Measurements from ENCODE around the gene DHRSX. TPM values are rescaled to one million over a fixed set of nuclear protein-coding genes. Genes with fewer than 3 reads are reported as not detected.

Gene DHRSX
- total and polyA plus RNA-seq, 9 donors = 12.2 to 25.9 (median 20.4) TPM

- Histone ChIP-seq H3K36me3 (no peaks in the 10 kb centered on the region), H3K27me3 (no peaks in the 10 kb centered on the region), H3K9me3 (no peaks in the 10 kb centered on the region), H3K4me3 (no peak overlapping the region), H3K27ac (peak overlapping the region in 1 of 2 donors; percentile 5), H3K4me1 (ENCODE audit: insufficient read depth) (peaks cover 4% of the 10 kb centered on the region)
- DNase-seq = no peak
- 24 to 45% (median 28%) methylated on average over 7 of the region's 7 CpGs for WGBS, 3 donors
- TF ChIP-seq POLR2A (IDR thresholded peaks at IDR 0.05) (no peak), EP300 (IDR thresholded peaks at IDR 0.05) (no peak)
- TF ChIP-seq, protein P1, sequence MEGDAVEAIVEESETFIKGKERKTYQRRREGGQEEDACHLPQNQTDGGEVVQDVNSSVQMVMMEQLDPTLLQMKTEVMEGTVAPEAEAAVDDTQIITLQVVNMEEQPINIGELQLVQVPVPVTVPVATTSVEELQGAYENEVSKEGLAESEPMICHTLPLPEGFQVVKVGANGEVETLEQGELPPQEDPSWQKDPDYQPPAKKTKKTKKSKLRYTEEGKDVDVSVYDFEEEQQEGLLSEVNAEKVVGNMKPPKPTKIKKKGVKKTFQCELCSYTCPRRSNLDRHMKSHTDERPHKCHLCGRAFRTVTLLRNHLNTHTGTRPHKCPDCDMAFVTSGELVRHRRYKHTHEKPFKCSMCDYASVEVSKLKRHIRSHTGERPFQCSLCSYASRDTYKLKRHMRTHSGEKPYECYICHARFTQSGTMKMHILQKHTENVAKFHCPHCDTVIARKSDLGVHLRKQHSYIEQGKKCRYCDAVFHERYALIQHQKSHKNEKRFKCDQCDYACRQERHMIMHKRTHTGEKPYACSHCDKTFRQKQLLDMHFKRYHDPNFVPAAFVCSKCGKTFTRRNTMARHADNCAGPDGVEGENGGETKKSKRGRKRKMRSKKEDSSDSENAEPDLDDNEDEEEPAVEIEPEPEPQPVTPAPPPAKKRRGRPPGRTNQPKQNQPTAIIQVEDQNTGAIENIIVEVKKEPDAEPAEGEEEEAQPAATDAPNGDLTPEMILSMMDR (IDR thresholded peaks at IDR 0.05) = no peak
- intact Hi-C loops (cut with DNase I) = no loop called here
Observed at GRCh38 chrX:2342874-2343273, 157.9 kb downstream of the DHRSX start.

GRCh38 chrX:2342281-2342688, 158.5 kb downstream of the DHRSX start:
- TF ChIP-seq EP300 (IDR thresholded peaks at IDR 0.05) = no peak
- no peak for TF ChIP-seq POLR2A (IDR thresholded peaks at IDR 0.05)
- TF ChIP-seq, protein P1 (IDR thresholded peaks at IDR 0.05) = no peak
- no peaks in the 10 kb centered on the region for H3K9me3 ChIP-seq
- no peak for DNase-seq
- peaks cover 4% of the 10 kb centered on the region for H3K4me1 ChIP-seq (ENCODE audit: insufficient read depth)
- intact Hi-C loops (cut with DNase I) = no loop called here
- WGBS, 3 donors = 43 to 69% (median 56%) methylated on average over 9 of the region's 9 CpGs
- no peaks in the 10 kb centered on the region for H3K36me3 ChIP-seq
- no peak overlapping the region for H3K4me3 ChIP-seq
- peak overlapping the region in 1 of 2 donors; percentile 5 for H3K27ac ChIP-seq
- H3K27me3 ChIP-seq = no peaks in the 10 kb centered on the region

- 91 to 95% (median 92%) methylated on average over 7 of the region's 7 CpGs for WGBS, 3 donors
- peaks cover 4% of the 10 kb centered on the region for H3K4me1 ChIP-seq (ENCODE audit: insufficient read depth)
- H3K27me3 ChIP-seq = no peaks in the 10 kb centered on the region
- no peak for DNase-seq
- H3K27ac ChIP-seq = no peak overlapping the region
- H3K36me3 ChIP-seq = no peaks in the 10 kb centered on the region
- intact Hi-C loops (cut with DNase I) = no loop called here
- no peaks in the 10 kb centered on the region for H3K9me3 ChIP-seq
- TF ChIP-seq POLR2A (IDR thresholded peaks at IDR 0.05) (no peak), EP300 (IDR thresholded peaks at IDR 0.05) (no peak)
- TF ChIP-seq, protein P1 (IDR thresholded peaks at IDR 0.05) = no peak
- no peak overlapping the region for H3K4me3 ChIP-seq
Observed at GRCh38 chrX:2340991-2341390, 159.8 kb downstream of the DHRSX start.

DNA sequence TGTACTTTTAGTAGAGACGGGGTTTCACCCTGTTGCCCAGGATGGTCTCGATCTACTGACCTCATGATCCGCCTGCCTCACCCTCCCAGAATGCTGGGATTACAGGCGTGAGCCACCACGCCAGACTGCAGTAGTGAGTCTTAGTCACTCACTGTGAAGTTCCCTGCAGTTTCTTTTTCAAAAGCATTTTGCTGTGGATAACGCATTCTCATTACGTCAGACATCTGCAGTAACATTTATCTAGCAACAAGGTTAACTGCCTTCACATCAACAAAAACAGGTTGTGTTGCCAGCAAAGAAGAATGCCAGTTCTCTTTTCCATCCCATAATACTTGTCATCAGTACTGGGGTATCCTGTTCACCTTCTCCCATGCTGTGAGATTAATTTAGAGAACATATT, 164.6 kb downstream of the DHRSX start:
- no peaks in the 10 kb centered on the region for H3K9me3 ChIP-seq
- H3K27ac ChIP-seq = no peak overlapping the region
- H3K36me3 ChIP-seq = no peaks in the 10 kb centered on the region
- H3K27me3 ChIP-seq = no peaks in the 10 kb centered on the region
- no peak overlapping the region for H3K4me3 ChIP-seq
- no peak for TF ChIP-seq EP300 (IDR thresholded peaks at IDR 0.05)
- no peak for TF ChIP-seq POLR2A (IDR thresholded peaks at IDR 0.05)
- TF ChIP-seq, protein P1 (IDR thresholded peaks at IDR 0.05) = no peak
- intact Hi-C loops (cut with DNase I) = loop anchor here in 1 of 4 donors (10.0 kb wide), 1 partner anchor 259 kb away; no protein-coding TSS in a partner anchor
- DNase-seq = no peak
- 74 to 84% (median 74%) methylated on average over 7 of the region's 7 CpGs for WGBS, 3 donors
- H3K4me1 ChIP-seq (ENCODE audit: insufficient read depth) = no peaks in the 10 kb centered on the region
